Mesothelial cell of epicardium (in vitro differentiated cells): ENCODE results near the gene CLIP4. TPM values are rescaled to one million over a fixed set of nuclear protein-coding genes. Genes with fewer than 3 reads are reported as not detected.

ENCODE experiments used
- DNase-seq, 2 experiments: peaks; one replicate each; pipeline ENCODE4 v3.0.0; 2021; ENCODE audit warnings: low spot score in 2 of 2; ENCODE audit not compliant: unreplicated experiment in 2 of 2
- H3K27ac Mint-ChIP-seq: 2 replicates; pipeline ENCODE4 v1.8.0; 2021; ENCODE audit warnings: mixed read lengths
- H3K27me3 Mint-ChIP-seq: 2 replicates; pipeline ENCODE4 v1.8.0; 2021; ENCODE audit warnings: low read depth, mixed read lengths
- H3K36me3 Mint-ChIP-seq: 2 replicates; pipeline ENCODE4 v1.8.0; 2021; ENCODE audit warnings: mixed read lengths
- H3K4me1 Mint-ChIP-seq: 2 replicates; pipeline ENCODE4 v1.8.0; 2021; ENCODE audit warnings: mixed read lengths
- H3K4me3 Mint-ChIP-seq: 2 replicates; pipeline ENCODE4 v1.8.0; 2021; ENCODE audit warnings: mild to moderate bottlenecking, moderate library complexity, mixed read lengths
- H3K9me3 Mint-ChIP-seq: 2 replicates; pipeline ENCODE4 v1.8.0; 2021; ENCODE audit warnings: mixed read lengths
- total RNA-seq: library from RNA; stranded (reverse); gene quantifications from 3 replicates; pipeline ENCODE4 v1.2.1, GENCODE V29; 2021
- TF ChIP-seq, protein P1 (sequence below): fragments of 200-600 bp; sonication (generic); IDR thresholded peaks from one replicate; pipeline ENCODE4 v1.5.0; 2021; ENCODE audit warnings: antibody characterized with exemption; ENCODE audit not compliant: unreplicated experiment

The CLIP4 gene
- total RNA-seq, 1 donor from 2014 or later = 31.7 TPM

DNA sequence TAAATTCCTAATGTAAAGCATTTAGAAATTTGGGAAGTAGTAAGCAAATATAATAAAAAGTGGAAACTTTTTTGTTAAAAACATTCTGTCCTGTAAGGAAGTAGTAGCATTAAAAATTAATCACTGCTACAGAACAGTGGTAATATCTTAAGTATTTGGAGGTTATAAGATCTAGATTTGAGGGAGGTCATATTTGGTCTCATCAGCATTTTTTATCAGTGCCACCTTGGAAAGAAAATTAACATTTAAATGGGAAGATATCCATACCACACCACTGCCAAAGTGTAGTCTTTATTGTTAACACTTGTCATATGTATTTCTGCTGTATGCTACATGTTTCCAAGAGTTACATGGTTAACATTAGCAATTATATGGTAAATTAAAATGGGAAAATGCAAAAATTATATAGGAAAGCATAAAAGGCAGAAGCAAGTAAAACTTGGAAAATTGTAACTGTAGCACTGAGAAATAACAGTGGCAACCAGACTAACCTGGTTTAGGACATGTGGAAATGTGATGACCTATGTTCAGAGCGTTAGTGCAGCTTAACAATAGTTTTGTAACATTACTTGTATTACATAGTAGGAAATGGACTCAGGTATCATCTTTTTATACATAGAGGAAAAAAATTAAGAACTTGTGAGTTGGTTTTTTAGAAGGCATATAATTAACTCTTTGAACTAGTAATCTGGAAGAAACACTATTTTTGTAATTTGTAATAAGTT is 47.2 kb downstream of the CLIP4 start:
- Mint-ChIP-seq H3K4me3 (no peak overlapping the region), H3K27me3 (no peaks in the 10 kb centered on the region), H3K27ac (no peak overlapping the region), H3K4me1 (peaks cover 8% of the 10 kb centered on the region), H3K9me3 (no peaks in the 10 kb centered on the region), H3K36me3 (peaks cover 18% of the 10 kb centered on the region)
- TF ChIP-seq, protein P1, sequence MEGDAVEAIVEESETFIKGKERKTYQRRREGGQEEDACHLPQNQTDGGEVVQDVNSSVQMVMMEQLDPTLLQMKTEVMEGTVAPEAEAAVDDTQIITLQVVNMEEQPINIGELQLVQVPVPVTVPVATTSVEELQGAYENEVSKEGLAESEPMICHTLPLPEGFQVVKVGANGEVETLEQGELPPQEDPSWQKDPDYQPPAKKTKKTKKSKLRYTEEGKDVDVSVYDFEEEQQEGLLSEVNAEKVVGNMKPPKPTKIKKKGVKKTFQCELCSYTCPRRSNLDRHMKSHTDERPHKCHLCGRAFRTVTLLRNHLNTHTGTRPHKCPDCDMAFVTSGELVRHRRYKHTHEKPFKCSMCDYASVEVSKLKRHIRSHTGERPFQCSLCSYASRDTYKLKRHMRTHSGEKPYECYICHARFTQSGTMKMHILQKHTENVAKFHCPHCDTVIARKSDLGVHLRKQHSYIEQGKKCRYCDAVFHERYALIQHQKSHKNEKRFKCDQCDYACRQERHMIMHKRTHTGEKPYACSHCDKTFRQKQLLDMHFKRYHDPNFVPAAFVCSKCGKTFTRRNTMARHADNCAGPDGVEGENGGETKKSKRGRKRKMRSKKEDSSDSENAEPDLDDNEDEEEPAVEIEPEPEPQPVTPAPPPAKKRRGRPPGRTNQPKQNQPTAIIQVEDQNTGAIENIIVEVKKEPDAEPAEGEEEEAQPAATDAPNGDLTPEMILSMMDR = no peak
- DNase-seq = no peak

DNA sequence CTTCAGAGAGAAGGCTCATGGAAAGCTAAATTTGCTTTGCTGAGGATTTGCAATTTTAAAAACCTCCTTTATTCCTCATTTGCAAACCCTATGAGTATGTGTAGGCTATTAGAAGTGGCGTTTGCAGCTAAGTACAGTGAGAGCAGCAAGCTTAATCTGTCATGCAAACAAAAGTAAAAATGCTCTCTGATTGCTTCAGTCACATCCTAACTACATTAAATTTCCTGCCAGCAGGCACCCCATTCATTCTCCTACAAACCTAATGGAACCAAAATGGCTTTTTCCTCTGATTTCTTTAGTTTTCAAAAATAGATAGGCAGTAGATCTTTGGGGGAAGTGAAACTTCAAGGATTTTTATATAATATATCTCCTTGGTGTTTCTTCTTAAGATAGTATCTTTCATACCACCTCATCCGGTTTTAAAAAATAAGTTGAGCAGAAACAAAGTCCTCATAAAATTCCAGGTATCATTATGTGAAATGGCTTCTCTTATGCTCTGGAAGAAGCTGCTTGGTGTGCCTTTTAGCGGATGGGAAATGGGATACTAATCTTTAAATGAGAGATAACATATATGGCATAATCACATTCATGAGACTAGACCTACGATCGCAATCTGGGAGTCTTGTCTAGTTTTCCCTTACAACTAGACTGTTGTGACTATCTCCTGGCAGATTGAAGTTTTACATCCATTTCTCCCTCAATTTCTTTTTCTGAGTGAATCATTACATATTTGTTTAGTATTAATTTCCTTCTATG is 49.1 kb downstream of the CLIP4 start:
- Mint-ChIP-seq H3K27ac (no peak overlapping the region), H3K4me3 (no peak overlapping the region), H3K36me3 (peaks cover 18% of the 10 kb centered on the region), H3K4me1 (peaks cover 8% of the 10 kb centered on the region), H3K27me3 (no peaks in the 10 kb centered on the region), H3K9me3 (no peaks in the 10 kb centered on the region)
- TF ChIP-seq, protein P1 = no peak
- no peak for DNase-seq

DNA sequence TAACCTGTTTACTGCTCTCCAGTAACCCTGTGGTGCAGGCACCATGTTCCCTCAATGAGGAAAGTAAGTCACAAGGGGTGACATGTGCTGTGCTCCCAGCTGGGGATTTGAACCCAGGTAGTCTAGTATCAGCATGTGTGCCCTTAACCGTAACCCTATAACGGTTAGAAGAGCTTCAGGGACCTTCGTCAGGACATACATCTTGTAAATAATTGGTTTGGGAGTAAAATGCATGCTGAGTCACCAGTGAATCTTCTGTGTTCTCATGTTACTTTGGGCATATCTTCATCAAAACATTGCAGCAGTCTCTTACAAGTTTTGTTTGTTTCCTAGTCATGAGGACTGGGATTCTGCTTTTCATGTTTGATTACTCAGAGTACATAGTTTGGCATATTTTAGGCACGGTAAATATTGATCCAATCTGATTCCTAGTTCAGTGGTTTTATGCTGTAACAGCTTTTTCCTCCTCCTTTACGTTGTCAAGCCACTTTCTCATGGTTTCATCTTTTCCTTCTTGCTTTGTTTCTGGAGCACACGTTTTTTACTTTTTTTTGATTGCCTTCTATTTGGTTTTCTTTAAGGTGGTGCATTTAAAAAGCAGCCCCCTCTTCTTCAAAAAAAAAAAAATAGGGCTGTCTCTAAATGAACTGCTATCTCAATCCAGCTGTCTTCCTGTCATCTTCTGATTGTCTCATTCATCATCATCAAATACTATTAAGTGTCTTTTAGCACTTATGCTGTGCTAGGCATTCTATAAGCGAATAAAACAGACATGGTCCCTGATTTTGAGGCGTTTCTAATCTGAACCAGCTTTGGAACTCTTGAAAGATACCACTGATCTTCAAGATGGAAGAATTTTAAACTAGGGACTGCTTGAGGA is 50.4 kb downstream of the CLIP4 start:
- H3K9me3 Mint-ChIP-seq = no peaks in the 10 kb centered on the region
- no peak for DNase-seq
- peaks cover 26% of the 10 kb centered on the region for H3K36me3 Mint-ChIP-seq
- TF ChIP-seq, protein P1 = no peak
- no peak overlapping the region for H3K27ac Mint-ChIP-seq
- no peak overlapping the region for H3K4me3 Mint-ChIP-seq
- H3K4me1 Mint-ChIP-seq = peaks cover 8% of the 10 kb centered on the region
- H3K27me3 Mint-ChIP-seq = no peaks in the 10 kb centered on the region

DNA sequence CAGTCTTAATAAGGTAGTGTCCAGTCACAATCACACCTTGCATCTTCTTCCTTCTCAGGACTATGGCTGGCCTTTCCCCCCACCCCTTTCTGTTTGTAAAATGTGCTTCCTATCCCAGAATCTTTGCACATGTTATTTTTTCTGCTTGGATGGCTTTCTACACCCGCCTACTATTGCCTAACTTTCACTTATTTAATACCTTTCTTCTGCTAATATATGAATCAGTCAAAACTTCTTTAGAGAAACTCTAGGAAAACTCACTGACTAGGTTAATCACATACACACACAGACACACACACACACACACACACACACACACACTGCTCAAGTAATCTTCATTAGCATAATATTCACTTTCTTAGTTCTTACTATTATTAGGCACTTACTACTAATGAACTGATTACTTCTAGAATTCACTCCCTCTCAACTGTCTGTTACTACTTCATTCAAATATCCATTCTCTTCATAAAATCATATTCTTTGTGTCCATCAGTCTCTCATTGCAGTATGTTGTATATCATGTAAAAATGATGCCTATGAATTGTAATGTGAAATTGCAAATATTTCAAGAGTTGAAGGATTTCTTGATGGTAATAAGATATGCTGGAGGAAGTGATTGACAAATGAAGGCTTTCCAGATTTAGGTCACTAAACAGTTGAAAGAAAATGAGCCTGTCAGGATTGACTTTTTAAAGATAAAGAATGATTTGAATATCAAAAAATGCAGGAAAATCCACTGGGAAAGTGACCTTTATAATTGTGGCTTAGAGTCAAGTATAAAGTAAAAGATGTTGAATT is 51.2 kb downstream of the CLIP4 start:
- no peaks in the 10 kb centered on the region for H3K9me3 Mint-ChIP-seq
- no peak for DNase-seq
- TF ChIP-seq, protein P1 = no peak
- no peaks in the 10 kb centered on the region for H3K27me3 Mint-ChIP-seq
- H3K4me3 Mint-ChIP-seq = no peak overlapping the region
- H3K36me3 Mint-ChIP-seq = peaks cover 25% of the 10 kb centered on the region
- no peak overlapping the region for H3K27ac Mint-ChIP-seq
- peaks cover 8% of the 10 kb centered on the region for H3K4me1 Mint-ChIP-seq

DNA sequence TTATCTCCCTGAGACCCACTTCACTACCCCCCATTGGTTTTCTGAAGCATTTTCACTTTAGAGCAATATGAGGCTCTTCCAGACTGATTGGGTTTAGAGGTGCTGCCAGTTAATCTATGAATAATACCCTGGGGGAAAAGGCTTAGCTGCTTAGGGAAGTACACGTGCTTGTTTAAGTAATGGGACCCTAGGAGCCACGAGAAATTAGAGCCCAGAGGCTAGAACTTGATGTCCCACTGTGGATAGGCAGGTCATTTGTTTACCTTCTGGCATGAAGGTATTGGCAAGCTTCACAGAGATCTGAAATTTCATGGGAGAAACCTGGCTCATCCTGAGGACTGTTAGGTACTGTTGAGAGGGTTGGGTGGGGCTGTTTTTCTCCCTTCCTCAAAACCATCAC is 59.7 kb downstream of the CLIP4 start:
- H3K27me3 Mint-ChIP-seq = no peaks in the 10 kb centered on the region

More for the DNA sequence above, 59.7 kb downstream of the CLIP4 start:
- Mint-ChIP-seq H3K36me3 (peaks cover 44% of the 10 kb centered on the region), H3K4me1 (no peaks in the 10 kb centered on the region), H3K4me3 (no peak overlapping the region), H3K9me3 (peaks cover 7% of the 10 kb centered on the region), H3K27ac (no peak overlapping the region)
- TF ChIP-seq, protein P1 = no peak
- no peak for DNase-seq
